Loucy (cell line): ENCODE data around the gene SPSB3.

ENCODE experiments used
- H2AFZ ChIP-seq: fragments of 200-600 bp; sonication (generic); 2 replicates; pipeline ENCODE4 v1.6.0; 2016; ENCODE audit warnings: antibody characterized with exemption, mild to moderate bottlenecking, low read length, moderate library complexity
- H3F3A ChIP-seq: fragments of 200-600 bp; 2 replicates; pipeline ENCODE4 v1.6.0; 2016; ENCODE audit warnings: antibody characterized with exemption, low read depth, mild to moderate bottlenecking
- H3K27me3 ChIP-seq: fragments of 200-600 bp; sonication (generic); 2 replicates; pipeline ENCODE4 v1.6.1; 2014; ENCODE audit warnings: low read length, mild to moderate bottlenecking; ENCODE audit not compliant: insufficient read depth, poor library complexity, severe bottlenecking
- H3K36me3 ChIP-seq: fragments of 200-600 bp; sonication (generic); 2 replicates; pipeline ENCODE4 v1.6.1; 2016; ENCODE audit warnings: low read length; ENCODE audit not compliant: insufficient read depth
- H3K4me1 ChIP-seq: fragments of 200-600 bp; sonication (generic); 2 replicates; pipeline ENCODE4 v1.5.1; 2014; ENCODE audit warnings: low read length, mild to moderate bottlenecking; ENCODE audit not compliant: insufficient read depth, poor library complexity, severe bottlenecking
- H3K4me2 ChIP-seq: fragments of 200-600 bp; sonication (generic); 2 replicates; pipeline ENCODE4 v1.6.0; 2014; ENCODE audit warnings: antibody characterized with exemption, low read length, low read depth, mild to moderate bottlenecking; ENCODE audit not compliant: poor library complexity, severe bottlenecking
- H3K4me3 ChIP-seq: fragments of 200-600 bp; sonication (generic); 2 replicates; pipeline ENCODE4 v1.5.1; 2014; ENCODE audit warnings: low read length, mild to moderate bottlenecking, mixed read lengths; ENCODE audit not compliant: poor library complexity, severe bottlenecking
- H3K79me2 ChIP-seq: fragments of 200-600 bp; sonication (generic); 2 replicates; pipeline ENCODE4 v1.6.1; 2014; ENCODE audit warnings: low read length; ENCODE audit not compliant: insufficient read depth
- H3K9ac ChIP-seq: fragments of 200-600 bp; sonication (generic); 2 replicates; pipeline ENCODE4 v1.6.0; 2014; ENCODE audit warnings: mild to moderate bottlenecking, low read depth, low read length, moderate library complexity; ENCODE audit not compliant: poor library complexity, severe bottlenecking
- H3K9me2 ChIP-seq: fragments of 200-600 bp; sonication (generic); replicated peaks from 2 replicates; pipeline ENCODE4 v1.6.1; 2016; ENCODE audit warnings: low read depth, low read length, mixed read lengths
- H3K9me3 ChIP-seq: fragments of 200-600 bp; sonication (generic); 2 replicates; pipeline ENCODE4 v1.6.1; 2014; ENCODE audit warnings: mild to moderate bottlenecking, antibody characterized with exemption, low read length, low read depth; ENCODE audit not compliant: insufficient read depth
- H4K20me1 ChIP-seq: fragments of 200-600 bp; sonication (generic); 2 replicates; pipeline ENCODE4 v1.6.0; 2014; ENCODE audit warnings: antibody characterized with exemption, low read length, mild to moderate bottlenecking; ENCODE audit not compliant: insufficient read depth, poor library complexity, severe bottlenecking
- EZH2phosphoT487 ChIP-seq: fragments of 200-600 bp; IDR thresholded peaks from 2 replicates; pipeline ENCODE4 v1.6.1; 2018; ENCODE audit warnings: antibody characterized with exemption, mild to moderate bottlenecking, moderate library complexity, borderline replicate concordance
- TF ChIP-seq, protein P1 (sequence below): fragments of 200-600 bp; sonication (generic); conservative IDR thresholded peaks from 2 replicates; pipeline ENCODE4 v1.5.1; 2014; ENCODE audit warnings: mild to moderate bottlenecking, antibody characterized with exemption, low read length

SPSB3 gene

DNA sequence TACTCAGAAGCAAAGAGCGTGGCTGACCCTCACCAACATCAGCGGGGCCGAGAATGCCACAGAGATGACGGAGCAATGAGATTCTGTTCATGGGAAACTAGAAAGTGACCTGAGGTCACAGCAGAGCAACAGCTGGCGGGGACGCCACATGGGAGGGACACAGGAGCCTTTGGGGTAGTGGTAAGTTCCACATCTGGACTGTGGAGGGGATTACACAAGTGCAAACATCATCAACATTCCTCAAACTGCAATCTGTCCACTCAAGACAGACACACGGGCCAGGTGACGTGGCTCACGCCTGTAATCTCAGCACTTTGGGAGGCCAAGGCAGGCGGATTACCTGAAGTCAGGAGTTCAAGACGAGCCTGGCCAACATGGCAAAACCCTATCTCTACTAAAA, 33.1 kb upstream of the SPSB3 start:
- H3K9me2 ChIP-seq = no peaks in the 10 kb centered on the region
- H3K79me2 ChIP-seq = no peaks in the 10 kb centered on the region
- no peaks in the 10 kb centered on the region for H3K9me3 ChIP-seq
- H3F3A ChIP-seq = no peaks in the 10 kb centered on the region
- H4K20me1 ChIP-seq = no peaks in the 10 kb centered on the region
- H3K4me3 ChIP-seq = no peak overlapping the region
- H3K27me3 ChIP-seq = no peaks in the 10 kb centered on the region
- no peaks in the 10 kb centered on the region for H3K4me1 ChIP-seq
- H2AFZ ChIP-seq = no peak overlapping the region
- no peaks in the 10 kb centered on the region for H3K36me3 ChIP-seq
- TF ChIP-seq, protein P1, sequence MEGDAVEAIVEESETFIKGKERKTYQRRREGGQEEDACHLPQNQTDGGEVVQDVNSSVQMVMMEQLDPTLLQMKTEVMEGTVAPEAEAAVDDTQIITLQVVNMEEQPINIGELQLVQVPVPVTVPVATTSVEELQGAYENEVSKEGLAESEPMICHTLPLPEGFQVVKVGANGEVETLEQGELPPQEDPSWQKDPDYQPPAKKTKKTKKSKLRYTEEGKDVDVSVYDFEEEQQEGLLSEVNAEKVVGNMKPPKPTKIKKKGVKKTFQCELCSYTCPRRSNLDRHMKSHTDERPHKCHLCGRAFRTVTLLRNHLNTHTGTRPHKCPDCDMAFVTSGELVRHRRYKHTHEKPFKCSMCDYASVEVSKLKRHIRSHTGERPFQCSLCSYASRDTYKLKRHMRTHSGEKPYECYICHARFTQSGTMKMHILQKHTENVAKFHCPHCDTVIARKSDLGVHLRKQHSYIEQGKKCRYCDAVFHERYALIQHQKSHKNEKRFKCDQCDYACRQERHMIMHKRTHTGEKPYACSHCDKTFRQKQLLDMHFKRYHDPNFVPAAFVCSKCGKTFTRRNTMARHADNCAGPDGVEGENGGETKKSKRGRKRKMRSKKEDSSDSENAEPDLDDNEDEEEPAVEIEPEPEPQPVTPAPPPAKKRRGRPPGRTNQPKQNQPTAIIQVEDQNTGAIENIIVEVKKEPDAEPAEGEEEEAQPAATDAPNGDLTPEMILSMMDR = no peak
- TF ChIP-seq EZH2phosphoT487 = no peak
- H3K9ac ChIP-seq = no peak overlapping the region
- H3K4me2 ChIP-seq = no peak overlapping the region

DNA sequence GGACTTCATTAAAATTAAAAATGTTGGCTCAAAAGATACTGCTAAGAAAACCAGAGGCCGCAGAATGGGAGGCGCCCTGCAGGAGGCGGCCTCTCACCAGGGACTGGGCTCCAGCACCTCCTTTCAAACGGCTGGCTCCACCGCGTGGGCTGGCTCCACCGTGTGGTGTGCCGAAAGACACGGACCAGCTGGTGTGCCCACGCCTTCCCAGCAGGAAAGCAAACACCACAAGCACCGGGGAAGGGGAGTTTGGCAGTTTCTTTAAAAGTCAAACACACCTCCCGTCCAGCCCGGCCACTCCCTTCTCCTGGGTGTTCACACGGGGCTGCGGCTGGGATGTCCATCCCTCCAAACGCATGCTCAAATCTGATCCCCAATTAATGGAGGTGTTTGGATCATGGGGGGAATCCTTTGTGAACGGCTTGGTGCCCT, 30.4 kb upstream of the SPSB3 start:
- Histone ChIP-seq H3K4me3 (no peak overlapping the region), H3K27me3 (no peaks in the 10 kb centered on the region), H3F3A (no peaks in the 10 kb centered on the region), H4K20me1 (no peaks in the 10 kb centered on the region), H3K36me3 (no peaks in the 10 kb centered on the region), H2AFZ (no peak overlapping the region), H3K79me2 (no peaks in the 10 kb centered on the region), H3K4me1 (no peaks in the 10 kb centered on the region), H3K9me3 (no peaks in the 10 kb centered on the region), H3K4me2 (no peak overlapping the region), H3K9ac (no peak overlapping the region), H3K9me2 (no peaks in the 10 kb centered on the region)
- TF ChIP-seq, protein P1 = peak; percentile 39
- TF ChIP-seq EZH2phosphoT487 = no peak

DNA sequence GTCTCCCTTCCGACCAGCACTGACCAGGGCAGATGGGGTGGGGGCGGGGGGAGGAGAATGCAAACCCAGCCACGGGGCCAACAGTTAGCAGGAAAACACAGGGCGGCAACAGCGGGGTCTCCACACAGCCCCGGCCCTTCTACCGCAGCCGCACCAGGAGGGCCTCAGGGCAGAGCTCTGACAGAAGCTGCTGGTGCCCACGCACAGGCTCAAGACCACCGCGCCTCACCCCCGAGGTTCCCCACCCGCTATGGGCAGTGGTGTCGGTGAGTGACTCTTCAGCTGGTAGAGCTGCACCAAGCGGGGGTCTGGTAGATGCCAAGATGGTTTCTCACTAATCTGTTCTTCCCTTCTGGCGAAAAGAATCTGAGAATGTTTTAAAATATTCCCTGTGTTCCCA, 28.2 kb upstream of the SPSB3 start:
- H3K9ac ChIP-seq = no peak overlapping the region
- H3K4me1 ChIP-seq = no peaks in the 10 kb centered on the region
- no peak overlapping the region for H3K4me3 ChIP-seq
- H3K27me3 ChIP-seq = no peaks in the 10 kb centered on the region
- H3K9me2 ChIP-seq = no peaks in the 10 kb centered on the region
- H3F3A ChIP-seq = no peaks in the 10 kb centered on the region
- TF ChIP-seq, protein P1 = no peak
- TF ChIP-seq EZH2phosphoT487 = no peak
- no peak overlapping the region for H2AFZ ChIP-seq
- no peaks in the 10 kb centered on the region for H4K20me1 ChIP-seq
- H3K4me2 ChIP-seq = no peak overlapping the region
- no peaks in the 10 kb centered on the region for H3K79me2 ChIP-seq
- no peaks in the 10 kb centered on the region for H3K9me3 ChIP-seq
- H3K36me3 ChIP-seq = no peaks in the 10 kb centered on the region
